HG03457 (cell line): ENCODE results near the gene GALNT18.

Source experiments
- ATAC-seq: cut with Tn5 transposase; IDR thresholded peaks from one replicate; pipeline ENCODE4 v1.9.1; 2021; ENCODE audit warnings: moderate number of reproducible peaks; ENCODE audit not compliant: unreplicated experiment

GALNT18 gene

GRCh38 chr11:11391796-11392463 lies 229.9 kb downstream of the GALNT18 start:
- no peak for ATAC-seq

DNA sequence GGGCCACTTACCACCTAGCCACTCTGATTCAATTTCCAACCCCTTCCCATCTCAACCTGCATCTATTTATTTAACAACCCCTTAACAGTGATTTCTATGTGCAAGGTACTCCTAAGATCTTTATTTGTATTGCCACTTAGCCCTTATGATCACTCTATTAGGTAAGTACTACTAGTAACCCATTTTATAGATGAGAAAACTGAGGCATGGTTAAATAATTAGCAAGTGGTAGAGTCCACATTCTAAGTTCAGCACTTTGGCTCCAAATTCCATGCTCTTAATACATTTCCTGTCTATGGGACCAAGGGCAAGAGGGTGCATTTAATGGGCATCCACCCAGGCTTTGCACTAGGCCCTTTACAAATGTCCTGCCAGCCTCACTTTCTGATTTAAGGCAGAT lies 230.6 kb downstream of the GALNT18 start:
- ATAC-seq, result no peak

- ATAC-seq, result no peak
Observed at GRCh38 chr11:11390068-11390771, 231.6 kb downstream of the GALNT18 start.

GRCh38 chr11:11389238-11389637 lies 232.6 kb downstream of the GALNT18 start:
- ATAC-seq, result no peak

DNA sequence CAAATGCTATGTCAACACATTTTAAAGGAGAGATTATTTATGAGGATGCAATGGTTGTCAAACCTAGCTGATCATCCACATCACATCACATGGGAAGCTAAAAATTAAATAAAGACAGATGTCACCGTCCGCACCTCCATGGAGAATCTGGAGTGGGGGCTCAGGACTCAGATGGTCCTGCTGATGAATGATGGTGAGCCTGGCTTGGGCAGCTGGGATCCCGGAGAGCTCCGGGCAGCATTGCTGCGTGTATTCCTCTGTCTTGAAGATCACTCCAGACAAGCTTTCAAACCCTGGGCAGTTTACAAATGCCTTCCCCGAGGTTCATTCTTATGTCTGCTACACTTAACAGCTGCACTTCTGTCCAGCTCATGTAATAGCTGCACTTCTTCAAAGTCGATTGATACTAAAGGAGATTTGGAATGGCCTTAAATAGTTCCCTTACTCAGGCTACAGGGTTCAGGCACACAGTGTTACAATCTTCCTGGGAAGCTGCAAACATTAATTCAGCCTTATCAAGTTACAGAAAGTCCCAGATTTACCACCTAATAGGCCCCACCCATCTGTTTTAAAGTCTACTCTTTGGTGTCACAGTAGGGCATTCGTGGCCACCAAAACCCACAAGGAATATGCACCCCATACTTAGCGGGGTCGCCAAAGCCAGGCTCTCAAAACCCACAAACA lies 234.0 kb downstream of the GALNT18 start:
- no peak for ATAC-seq

DNA sequence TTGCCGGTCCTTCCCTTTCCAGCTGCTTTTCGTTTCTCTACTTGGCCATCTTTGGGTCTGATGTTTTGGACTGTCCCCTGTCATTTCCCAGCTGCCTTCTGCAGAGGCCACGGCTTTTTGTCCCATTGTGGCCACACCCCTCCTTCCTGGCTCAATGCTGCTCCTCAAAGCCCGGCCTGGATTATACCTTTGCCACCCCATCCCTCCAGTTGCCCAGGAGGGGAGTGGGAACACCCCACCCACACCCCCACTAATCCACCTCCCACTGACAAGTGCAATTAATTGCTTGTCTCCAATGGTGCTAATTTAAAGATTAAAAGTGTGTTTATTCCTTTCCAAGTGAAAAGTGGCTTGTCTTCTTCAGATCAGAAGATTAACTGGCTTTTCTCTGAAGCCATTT lies 234.6 kb downstream of the GALNT18 start:
- no peak for ATAC-seq

GRCh38 chr11:11384829-11385228 lies 237.0 kb downstream of the GALNT18 start:
- no peak for ATAC-seq

- no peak for ATAC-seq
Observed at GRCh38 chr11:11383995-11384394, 237.8 kb downstream of the GALNT18 start.

- no peak for ATAC-seq
Observed at GRCh38 chr11:11382858-11383532, 238.8 kb downstream of the GALNT18 start.

DNA sequence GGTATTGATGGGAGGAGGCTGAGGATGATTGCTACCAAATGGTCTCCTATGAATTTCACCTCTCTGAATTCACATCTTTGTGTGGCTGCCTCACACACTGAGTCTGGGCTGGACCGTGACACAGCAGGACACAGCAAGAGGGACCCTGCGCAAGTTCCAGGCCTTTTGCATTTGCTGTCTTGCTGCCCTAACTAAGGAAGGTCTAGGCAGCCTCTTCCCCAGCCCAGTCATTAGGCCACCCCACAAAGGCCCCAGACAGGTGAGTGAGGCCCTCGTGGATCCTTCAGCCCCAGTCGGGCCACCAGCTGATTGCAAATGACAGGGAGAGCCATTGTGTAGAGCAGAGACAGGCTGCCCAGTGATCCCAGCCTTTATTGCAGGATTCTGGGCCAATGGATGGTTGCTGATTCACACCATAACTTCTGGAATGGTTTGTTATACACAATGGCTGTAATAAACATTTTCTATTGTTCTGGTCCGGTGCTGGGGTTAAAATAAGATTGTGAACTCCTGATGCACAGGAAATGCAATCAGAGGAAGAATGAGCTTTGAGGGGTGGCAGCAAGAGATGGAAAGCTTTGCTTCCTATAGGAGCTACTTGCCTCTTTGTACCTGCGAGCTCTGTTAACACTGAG lies 240.2 kb downstream of the GALNT18 start:
- ATAC-seq, result no peak

- no peak for ATAC-seq
Observed at GRCh38 chr11:11380883-11381282, 240.9 kb downstream of the GALNT18 start.

- ATAC-seq, result no peak
Observed at GRCh38 chr11:11380340-11380739, 241.5 kb downstream of the GALNT18 start.

- ATAC-seq, result no peak
Observed at GRCh38 chr11:11379661-11380060, 242.1 kb downstream of the GALNT18 start.

DNA sequence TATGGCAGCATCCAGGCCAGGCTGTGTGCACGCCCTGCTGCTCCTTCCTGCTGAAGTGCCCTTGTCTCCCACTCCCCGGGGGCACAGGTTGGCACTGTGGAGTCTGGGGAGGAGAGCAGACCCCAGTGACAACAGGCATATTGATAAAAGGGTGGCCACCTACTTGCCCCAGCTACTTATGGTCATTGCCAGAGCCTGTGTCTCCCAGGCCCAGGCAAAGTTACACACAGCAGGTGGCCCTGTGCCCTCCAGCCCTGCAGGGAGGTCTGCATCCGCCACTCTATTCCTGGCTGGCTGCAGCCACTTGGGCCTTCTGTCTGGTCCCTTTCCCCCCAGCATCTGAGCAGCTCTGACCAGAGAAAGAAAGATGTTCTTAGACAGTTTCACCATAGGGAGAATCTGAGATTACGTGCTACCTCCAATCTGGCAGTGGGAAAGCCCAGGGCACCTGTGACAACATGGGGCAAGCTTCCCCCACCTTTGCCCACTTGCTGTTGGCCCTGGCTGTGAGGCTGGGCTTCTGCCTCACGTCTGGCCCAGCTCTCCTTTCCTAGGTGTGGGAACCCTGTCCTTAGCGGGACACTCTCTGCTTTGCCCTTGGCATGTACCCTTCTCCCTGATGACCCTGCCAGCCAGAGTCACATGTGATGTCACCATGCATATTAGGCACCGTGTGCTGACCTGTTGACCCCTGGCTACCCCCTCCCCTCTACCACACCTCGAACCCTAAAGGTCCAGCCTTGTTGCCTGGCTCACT lies 243.4 kb downstream of the GALNT18 start:
- no peak for ATAC-seq

- ATAC-seq, result no peak
Observed at GRCh38 chr11:11374358-11375148, 247.3 kb downstream of the GALNT18 start.

DNA sequence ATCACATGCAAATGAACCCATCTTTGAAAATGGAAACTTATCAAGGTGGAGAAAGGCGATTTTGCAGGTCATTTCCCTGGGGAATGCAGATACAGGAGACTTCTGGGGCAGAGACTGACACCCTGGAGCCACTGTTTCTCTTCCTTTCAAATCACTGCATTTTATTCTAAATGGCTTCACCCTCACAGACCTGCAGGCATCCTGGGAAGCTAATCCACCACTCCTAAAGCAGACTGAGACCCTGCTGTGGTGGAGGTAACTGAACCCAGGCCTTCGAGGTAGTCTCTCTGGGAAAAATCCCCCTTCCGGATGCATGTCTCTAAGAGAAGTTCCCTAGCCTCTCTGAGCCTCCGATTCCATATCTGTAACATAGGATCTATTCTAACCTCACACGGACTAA lies 247.9 kb downstream of the GALNT18 start:
- ATAC-seq, result no peak

GRCh38 chr11:11372461-11372860 lies 249.3 kb downstream of the GALNT18 start:
- ATAC-seq, result no peak

GRCh38 chr11:11370962-11371303 lies 250.9 kb downstream of the GALNT18 start:
- ATAC-seq, result no peak

DNA sequence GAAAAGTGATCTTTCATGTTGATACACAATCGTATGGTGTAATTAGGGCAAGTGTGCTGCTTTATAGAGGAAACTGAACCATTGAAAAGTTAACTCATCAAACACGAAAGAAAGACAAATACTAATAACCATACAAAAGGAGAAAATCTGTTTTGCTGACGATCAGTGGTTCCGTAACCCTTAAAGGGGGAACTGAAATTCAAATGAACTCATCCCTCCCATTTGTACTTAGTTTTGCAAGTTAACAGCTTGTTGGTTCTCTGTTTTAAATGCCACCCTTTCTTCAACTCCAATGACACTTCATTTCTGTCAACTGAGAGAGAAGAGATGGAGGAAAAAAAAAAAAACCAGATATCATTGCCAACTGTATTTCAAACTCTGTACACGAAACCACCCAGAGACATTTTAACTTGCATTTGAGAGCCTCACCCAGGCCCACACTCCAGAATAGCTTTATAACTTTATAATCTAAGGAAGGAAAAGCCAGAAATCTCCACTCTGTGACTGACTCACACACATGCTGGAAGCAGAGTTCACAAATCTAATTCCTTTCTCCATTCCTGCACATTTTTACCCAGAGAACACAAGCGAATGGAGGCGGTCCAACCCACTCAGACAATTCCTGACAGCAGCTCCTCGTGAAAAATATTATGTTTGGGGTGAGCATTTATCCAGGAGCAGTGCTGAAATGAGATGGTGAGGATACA lies 251.4 kb downstream of the GALNT18 start:
- no peak for ATAC-seq
